Hepatocyte (in vitro differentiated cells): Measurements from ENCODE around the gene ZBTB20.

Experiments used
- EZH2phosphoT487 ChIP-seq: fragments of 200-600 bp; sonication (generic); IDR thresholded peaks from one replicate; pipeline ENCODE4 v1.6.1; 2018; ENCODE audit warnings: antibody characterized with exemption, mild to moderate bottlenecking, low read depth, moderate library complexity; ENCODE audit not compliant: unreplicated experiment, severe bottlenecking
- TF ChIP-seq, protein P1 (sequence below): fragments of 200-600 bp; sonication (generic); IDR thresholded peaks from 2 replicates; pipeline ENCODE4 v1.5.1; 2016; ENCODE audit warnings: antibody characterized with exemption, mild to moderate bottlenecking; ENCODE audit not compliant: poor library complexity

GRCh38 chr3:114314282-114314681, 832.8 kb downstream of the ZBTB20 start:
- TF ChIP-seq, protein P1, sequence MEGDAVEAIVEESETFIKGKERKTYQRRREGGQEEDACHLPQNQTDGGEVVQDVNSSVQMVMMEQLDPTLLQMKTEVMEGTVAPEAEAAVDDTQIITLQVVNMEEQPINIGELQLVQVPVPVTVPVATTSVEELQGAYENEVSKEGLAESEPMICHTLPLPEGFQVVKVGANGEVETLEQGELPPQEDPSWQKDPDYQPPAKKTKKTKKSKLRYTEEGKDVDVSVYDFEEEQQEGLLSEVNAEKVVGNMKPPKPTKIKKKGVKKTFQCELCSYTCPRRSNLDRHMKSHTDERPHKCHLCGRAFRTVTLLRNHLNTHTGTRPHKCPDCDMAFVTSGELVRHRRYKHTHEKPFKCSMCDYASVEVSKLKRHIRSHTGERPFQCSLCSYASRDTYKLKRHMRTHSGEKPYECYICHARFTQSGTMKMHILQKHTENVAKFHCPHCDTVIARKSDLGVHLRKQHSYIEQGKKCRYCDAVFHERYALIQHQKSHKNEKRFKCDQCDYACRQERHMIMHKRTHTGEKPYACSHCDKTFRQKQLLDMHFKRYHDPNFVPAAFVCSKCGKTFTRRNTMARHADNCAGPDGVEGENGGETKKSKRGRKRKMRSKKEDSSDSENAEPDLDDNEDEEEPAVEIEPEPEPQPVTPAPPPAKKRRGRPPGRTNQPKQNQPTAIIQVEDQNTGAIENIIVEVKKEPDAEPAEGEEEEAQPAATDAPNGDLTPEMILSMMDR, result no peak
- no peak for TF ChIP-seq EZH2phosphoT487
